ENCODE data around the gene ARFGEF2. TPM values are rescaled to one million over a fixed set of nuclear protein-coding genes. Genes with fewer than 3 reads are reported as not detected.
"Not testable (repeated sequence)": the region's sequence is repeated elsewhere in the genome, so short reads cannot be mapped to it uniquely, and the experiment has no call there.

The ARFGEF2 gene
- total and polyA plus RNA-seq, 7 donors, result 11.4 to 28.2 (median 23.8) TPM

GRCh38 chr20:48933017-48933766 is 11.7 kb downstream of the ARFGEF2 start:
- Histone ChIP-seq H3K4me1 (peaks cover 0 to 43% (median 31%) of the 10 kb centered on the region in 4 donors), H3K27me3 (no peaks in the 10 kb centered on the region), H3K4me3 (no peak overlapping the region), H3K27ac (no peak overlapping the region), H3K9me3 (no peaks in the 10 kb centered on the region), H3K36me3 (no peaks in the 10 kb centered on the region)
- 18 to 73% methylated on average over 15 of the region's 15 CpGs for WGBS, 2 donors
- TF ChIP-seq POLR2A (IDR thresholded peaks at IDR 0.05) (peak in 1 of 2 donors; percentile 18), CTCF (IDR thresholded peaks at IDR 0.05) (no peak), POLR2AphosphoS5 (IDR thresholded peaks at IDR 0.05) (no peak), EP300 (IDR thresholded peaks at IDR 0.05) (no peak)
- intact Hi-C loops (cut with DNase I), result no loop called here
- DNase-seq, result no peak

GRCh38 chr20:48934273-48934877 is 12.9 kb downstream of the ARFGEF2 start:
- H3K4me1 ChIP-seq, result peaks cover 0 to 33% (median 20%) of the 10 kb centered on the region in 4 donors
- H3K27ac ChIP-seq; DNase-seq; H3K4me3 ChIP-seq; H3K27me3 ChIP-seq; H3K36me3 ChIP-seq; intact Hi-C loops (cut with DNase I); H3K9me3 ChIP-seq: not testable (repeated sequence)
- 91 to 96% methylated on average over 5 of the region's 5 CpGs for WGBS, 2 donors

GRCh38 chr20:48934966-48935365 is 13.5 kb downstream of the ARFGEF2 start:
- H3K27me3 ChIP-seq; H3K36me3 ChIP-seq; intact Hi-C loops (cut with DNase I); H3K9me3 ChIP-seq; DNase-seq; H3K4me3 ChIP-seq; H3K27ac ChIP-seq: not testable (repeated sequence)
- H3K4me1 ChIP-seq, result peaks cover 0 to 27% (median 14%) of the 10 kb centered on the region in 4 donors
- WGBS, 2 donors, result 29 to 69% methylated on average over 5 to 6 of the region's 7 CpGs

- H3K36me3 ChIP-seq; DNase-seq; H3K27me3 ChIP-seq; H3K4me3 ChIP-seq; H3K9me3 ChIP-seq; H3K27ac ChIP-seq; intact Hi-C loops (cut with DNase I): not testable (repeated sequence)
- H3K4me1 ChIP-seq, result peaks cover 0 to 16% (median 3%) of the 10 kb centered on the region in 4 donors
- WGBS, 2 donors, result 97% methylated on average over 28 to 30 of the region's 30 CpGs
These were observed 14.7 kb downstream of the ARFGEF2 start for GRCh38 chr20:48936178-48936577.

GRCh38 chr20:48937674-48938073 is 16.2 kb downstream of the ARFGEF2 start:
- peaks cover 0 to 16% (median 2%) of the 10 kb centered on the region in 4 donors for H3K36me3 ChIP-seq
- TF ChIP-seq EP300 (IDR thresholded peaks at IDR 0.05), result no peak
- TF ChIP-seq CTCF (IDR thresholded peaks at IDR 0.05), result no peak
- no peak for TF ChIP-seq POLR2AphosphoS5 (IDR thresholded peaks at IDR 0.05)
- TF ChIP-seq POLR2A (IDR thresholded peaks at IDR 0.05), result no peak
- 22 to 62% methylated on average over 5 of the region's 5 CpGs for WGBS, 2 donors
- H3K27ac ChIP-seq, result no peak overlapping the region
- no peak overlapping the region for H3K4me3 ChIP-seq
- peaks cover 0 to 16% (median under 1%) of the 10 kb centered on the region in 4 donors for H3K4me1 ChIP-seq
- intact Hi-C loops (cut with DNase I), result no loop called here
- no peak for DNase-seq
- H3K27me3 ChIP-seq, result no peaks in the 10 kb centered on the region
- no peaks in the 10 kb centered on the region for H3K9me3 ChIP-seq

- WGBS, 2 donors, result 45 to 75% methylated on average over 6 of the region's 6 CpGs
- no peak for DNase-seq
- Histone ChIP-seq H3K4me3 (no peak overlapping the region), H3K4me1 (peaks cover 0 to 16% (median 0%) of the 10 kb centered on the region in 4 donors), H3K27me3 (no peaks in the 10 kb centered on the region), H3K27ac (no peak overlapping the region), H3K36me3 (peaks cover 2 to 26% (median 7%) of the 10 kb centered on the region in 4 donors), H3K9me3 (no peaks in the 10 kb centered on the region)
- intact Hi-C loops (cut with DNase I), result no loop called here
- TF ChIP-seq POLR2AphosphoS5 (IDR thresholded peaks at IDR 0.05) (no peak), POLR2A (IDR thresholded peaks at IDR 0.05) (no peak), EP300 (IDR thresholded peaks at IDR 0.05) (no peak), CTCF (IDR thresholded peaks at IDR 0.05) (no peak)
These were observed 17.2 kb downstream of the ARFGEF2 start for GRCh38 chr20:48938670-48939069.
